ENCODE data around the gene FAM53B. TPM values are rescaled to one million over a fixed set of nuclear protein-coding genes. Genes with fewer than 3 reads are reported as not detected.

The FAM53B gene
- total RNA-seq, 4 donors from 2014 or later = 41.0 to 110 (median 50.0) TPM

DNA sequence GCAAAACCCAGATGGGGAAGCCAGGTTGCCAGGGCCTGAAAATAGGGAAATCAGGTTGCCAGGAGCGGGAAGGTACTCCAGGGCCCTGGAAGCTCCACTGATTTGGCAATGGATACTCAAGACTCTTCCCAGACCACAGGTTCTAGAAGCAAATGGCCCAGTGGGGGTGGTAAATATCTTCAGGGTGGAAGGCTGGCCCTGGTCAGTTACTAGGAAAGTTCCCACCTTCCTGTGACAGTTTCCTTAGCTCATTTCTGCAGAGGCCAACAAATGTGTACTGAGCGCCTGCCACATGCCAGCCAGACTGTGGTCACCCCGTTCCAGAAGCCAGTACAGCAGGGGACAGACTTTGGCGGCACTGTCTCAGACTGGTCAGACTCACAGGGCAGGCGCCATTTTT is 113.6 kb downstream of the FAM53B start:
- H3K27ac ChIP-seq = no peak overlapping the region
- 100% methylated on average over 5 of the region's 5 CpGs; no CpG with 5 or more reads in 1 of the 2 donors for WGBS, 2 donors (ENCODE audit: low coverage in 1 of 2)

GRCh38 chr10:124629842-124630241 is 114.3 kb downstream of the FAM53B start:
- no peak for DNase-seq
- H3K4me3 ChIP-seq = no peak overlapping the region
- peaks cover 25 to 38% (median 30%) of the 10 kb centered on the region in 4 donors for H3K4me1 ChIP-seq
- TF ChIP-seq POLR2A (IDR thresholded peaks at IDR 0.05) (no peak), POLR2AphosphoS5 (IDR thresholded peaks at IDR 0.05) (no peak), EP300 (IDR thresholded peaks at IDR 0.05; ENCODE audit: low read depth) (no peak)
- TF ChIP-seq, protein P1, sequence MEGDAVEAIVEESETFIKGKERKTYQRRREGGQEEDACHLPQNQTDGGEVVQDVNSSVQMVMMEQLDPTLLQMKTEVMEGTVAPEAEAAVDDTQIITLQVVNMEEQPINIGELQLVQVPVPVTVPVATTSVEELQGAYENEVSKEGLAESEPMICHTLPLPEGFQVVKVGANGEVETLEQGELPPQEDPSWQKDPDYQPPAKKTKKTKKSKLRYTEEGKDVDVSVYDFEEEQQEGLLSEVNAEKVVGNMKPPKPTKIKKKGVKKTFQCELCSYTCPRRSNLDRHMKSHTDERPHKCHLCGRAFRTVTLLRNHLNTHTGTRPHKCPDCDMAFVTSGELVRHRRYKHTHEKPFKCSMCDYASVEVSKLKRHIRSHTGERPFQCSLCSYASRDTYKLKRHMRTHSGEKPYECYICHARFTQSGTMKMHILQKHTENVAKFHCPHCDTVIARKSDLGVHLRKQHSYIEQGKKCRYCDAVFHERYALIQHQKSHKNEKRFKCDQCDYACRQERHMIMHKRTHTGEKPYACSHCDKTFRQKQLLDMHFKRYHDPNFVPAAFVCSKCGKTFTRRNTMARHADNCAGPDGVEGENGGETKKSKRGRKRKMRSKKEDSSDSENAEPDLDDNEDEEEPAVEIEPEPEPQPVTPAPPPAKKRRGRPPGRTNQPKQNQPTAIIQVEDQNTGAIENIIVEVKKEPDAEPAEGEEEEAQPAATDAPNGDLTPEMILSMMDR (IDR thresholded peaks at IDR 0.05) = no peak
- 91 to 100% methylated on average over 2 to 6 of the region's 6 CpGs for WGBS, 2 donors (ENCODE audit: low coverage in 1 of 2)
- H3K27ac ChIP-seq = peak overlapping the region in 1 of 4 donors; percentile 46
- in situ Hi-C loops (cut with MboI; ENCODE audit: low pct_ligation_motif_present in 1 of 4, low pct_unique_long_range_greater_than_20kb in 1 of 4, low sequenced_read_pairs in 3 of 4) (loop anchor here in 1 of 4 donors (25.0 kb wide), 1 partner anchor 107 kb away; the partner anchor contains the start of gene FAM53B), intact Hi-C loops (cut with DNase I; ENCODE audit: low total_unique reads) (loop anchor here (5.0 to 10.0 kb wide), 2 partner anchors 95 to 112 kb away; partner anchors contain the start of gene FAM53B)
- no peaks in the 10 kb centered on the region for H3K27me3 ChIP-seq
- H3K36me3 ChIP-seq = no peaks in the 10 kb centered on the region
- no peaks in the 10 kb centered on the region for H3K9me3 ChIP-seq

More for the DNA sequence above, 113.6 kb downstream of the FAM53B start:
- H3K9me3 ChIP-seq = no peaks in the 10 kb centered on the region
- no peak for DNase-seq
- peaks cover 25 to 38% (median 30%) of the 10 kb centered on the region in 4 donors for H3K4me1 ChIP-seq
- no peak overlapping the region for H3K4me3 ChIP-seq
- no peaks in the 10 kb centered on the region for H3K36me3 ChIP-seq
- in situ Hi-C loops (cut with MboI; ENCODE audit: low pct_ligation_motif_present in 1 of 4, low pct_unique_long_range_greater_than_20kb in 1 of 4, low sequenced_read_pairs in 3 of 4) = loop anchor here in 1 of 4 donors (25.0 kb wide), 1 partner anchor 107 kb away; the partner anchor contains the start of gene FAM53B
- intact Hi-C loops (cut with DNase I; ENCODE audit: low total_unique reads) = loop anchor here (5.0 kb wide), 1 partner anchor 112 kb away; the partner anchor contains the start of gene FAM53B
- no peak for TF ChIP-seq EP300 (IDR thresholded peaks at IDR 0.05; ENCODE audit: low read depth)
- TF ChIP-seq, protein P1 (IDR thresholded peaks at IDR 0.05) = no peak
- TF ChIP-seq POLR2A (IDR thresholded peaks at IDR 0.05) = no peak
- no peak for TF ChIP-seq POLR2AphosphoS5 (IDR thresholded peaks at IDR 0.05)
- H3K27me3 ChIP-seq = no peaks in the 10 kb centered on the region

DNA sequence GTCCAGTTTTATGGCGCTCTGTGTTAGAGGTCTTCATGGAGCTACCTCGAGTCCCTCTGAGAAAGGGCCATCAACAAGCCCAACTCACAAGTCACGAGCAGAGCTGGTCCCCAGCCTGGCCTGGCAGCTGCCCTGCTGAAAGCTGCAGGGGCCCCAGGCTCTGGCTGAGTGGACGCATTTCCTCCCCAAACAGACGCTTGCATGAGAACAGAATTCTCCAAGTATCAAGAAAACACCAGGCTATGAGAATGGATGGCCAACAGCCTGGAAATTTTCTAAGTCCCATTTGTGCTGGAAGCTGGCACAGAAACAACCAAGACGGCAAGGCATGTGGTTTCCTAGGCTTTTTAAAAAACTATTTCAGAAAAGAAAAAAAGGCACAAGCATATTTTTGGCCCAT is 114.8 kb downstream of the FAM53B start:
- Histone ChIP-seq H3K9me3 (no peaks in the 10 kb centered on the region), H3K4me3 (no peak overlapping the region), H3K36me3 (no peaks in the 10 kb centered on the region), H3K27ac (peak overlapping the region in 3 of 4 donors; percentile 7 to 69 (median 55)), H3K4me1 (peaks cover 25 to 38% (median 30%) of the 10 kb centered on the region in 4 donors), H3K27me3 (no peaks in the 10 kb centered on the region)
- TF ChIP-seq POLR2A (IDR thresholded peaks at IDR 0.05) = no peak
- no peak for TF ChIP-seq POLR2AphosphoS5 (IDR thresholded peaks at IDR 0.05)
- TF ChIP-seq, protein P1 (IDR thresholded peaks at IDR 0.05) = no peak
- TF ChIP-seq EP300 (IDR thresholded peaks at IDR 0.05; ENCODE audit: low read depth) = no peak
- in situ Hi-C loops (cut with MboI; ENCODE audit: low pct_ligation_motif_present in 1 of 4, low pct_unique_long_range_greater_than_20kb in 1 of 4, low sequenced_read_pairs in 3 of 4) = loop anchor here in 1 of 4 donors (25.0 kb wide), 1 partner anchor 108 kb away; the partner anchor contains the start of gene FAM53B
- no peak for DNase-seq
- WGBS, 2 donors (ENCODE audit: low coverage in 1 of 2) = 82% methylated on average over 6 of the region's 6 CpGs; no CpG with 5 or more reads in 1 of the 2 donors
- intact Hi-C loops (cut with DNase I; ENCODE audit: low total_unique reads) = loop anchor here (10.0 kb wide), 1 partner anchor 95 kb away; no protein-coding TSS in a partner anchor

DNA sequence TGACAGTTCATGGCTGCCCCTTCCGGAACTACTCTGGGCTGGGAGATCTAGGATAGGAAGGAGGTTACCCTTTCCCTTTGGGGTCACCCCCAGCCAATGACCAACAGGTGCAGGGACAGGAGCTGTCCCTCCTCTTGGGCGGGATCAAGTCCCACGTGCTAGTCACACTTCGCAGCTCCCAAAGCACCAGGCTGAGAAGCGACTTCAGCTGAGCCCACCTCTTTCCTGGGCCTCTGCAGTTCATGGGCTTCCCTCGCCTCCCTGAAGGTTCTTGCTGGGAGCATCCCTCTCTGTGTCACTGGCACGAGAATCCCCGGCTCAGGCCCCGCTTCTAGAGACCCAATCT is 115.5 kb downstream of the FAM53B start:
- in situ Hi-C loops (cut with MboI; ENCODE audit: low pct_ligation_motif_present in 1 of 4, low pct_unique_long_range_greater_than_20kb in 1 of 4, low sequenced_read_pairs in 3 of 4) (loop anchor here in 1 of 4 donors (25.0 kb wide), 1 partner anchor 109 kb away; the partner anchor contains the start of gene FAM53B), intact Hi-C loops (cut with DNase I; ENCODE audit: low total_unique reads) (loop anchor here (10.0 kb wide), 1 partner anchor 94 kb away; no protein-coding TSS in a partner anchor)
- no peaks in the 10 kb centered on the region for H3K27me3 ChIP-seq
- WGBS, 2 donors (ENCODE audit: low coverage in 1 of 2) = 88 to 89% methylated on average over 3 to 8 of the region's 9 CpGs
- H3K4me1 ChIP-seq = peaks cover 25 to 38% (median 30%) of the 10 kb centered on the region in 4 donors
- H3K9me3 ChIP-seq = no peaks in the 10 kb centered on the region
- peak overlapping the region in 2 of 4 donors; percentile 55 to 69 for H3K27ac ChIP-seq
- DNase-seq = no peak
- TF ChIP-seq POLR2AphosphoS5 (IDR thresholded peaks at IDR 0.05) = no peak
- TF ChIP-seq POLR2A (IDR thresholded peaks at IDR 0.05) = no peak
- TF ChIP-seq, protein P1 (IDR thresholded peaks at IDR 0.05) = no peak
- TF ChIP-seq EP300 (IDR thresholded peaks at IDR 0.05; ENCODE audit: low read depth) = no peak
- H3K4me3 ChIP-seq = no peak overlapping the region
- no peaks in the 10 kb centered on the region for H3K36me3 ChIP-seq
